GM19238 (cell line): ENCODE data around the gene ZNF600.
"Not testable (repeated sequence)": the region's sequence is repeated elsewhere in the genome, so short reads cannot be mapped to it uniquely, and the experiment has no call there.

Experiments
- DNase-seq: peaks from one replicate; pipeline ENCODE4 v3.0.0; 2011; ENCODE audit warnings: low spot score; ENCODE audit not compliant: insufficient read length

ZNF600 gene

DNA sequence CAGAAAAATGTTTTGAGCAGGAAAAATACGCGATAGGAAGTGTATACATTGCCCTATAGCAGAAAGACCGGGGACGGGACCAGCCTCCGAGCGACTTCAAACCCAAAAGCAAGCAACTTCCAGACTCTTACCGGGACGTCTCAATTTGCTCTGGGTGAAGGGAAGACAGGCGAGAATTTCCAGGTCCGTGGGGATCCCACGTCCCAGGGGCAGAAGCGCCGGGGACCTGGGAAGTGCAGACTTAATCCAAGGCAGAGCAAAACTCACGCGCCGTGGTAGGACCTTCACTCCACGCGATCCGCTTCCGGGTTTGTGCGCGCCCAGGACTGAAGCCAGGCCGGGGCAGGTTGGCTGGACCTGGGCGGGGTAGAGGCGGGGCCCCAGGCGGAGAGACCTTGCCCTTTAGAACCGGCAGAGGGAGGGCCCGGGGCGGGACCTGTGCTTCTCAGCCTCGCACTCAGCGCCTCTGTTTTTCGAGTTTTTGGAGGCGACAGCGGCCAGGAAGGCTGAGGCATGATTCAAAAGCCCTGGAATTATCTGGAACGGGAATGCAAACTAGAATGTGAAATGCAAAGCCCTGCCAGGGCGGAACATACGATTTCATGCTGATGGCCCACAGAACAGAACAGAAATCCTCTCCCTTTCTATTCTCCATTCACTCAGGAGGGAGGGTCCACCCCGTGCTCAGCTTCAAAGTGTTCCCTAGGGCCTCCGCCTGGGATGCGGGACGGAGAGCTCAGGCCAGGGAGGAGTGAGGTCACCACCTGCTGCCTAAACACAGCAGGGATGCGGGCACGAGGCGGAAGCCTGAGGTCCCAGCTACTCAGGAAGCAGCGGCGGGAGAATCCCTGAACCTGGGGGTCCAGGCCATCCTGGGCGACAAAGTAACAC is at the start of gene ZNF600:
ZNF600 (minus strand) TSS at position 328 of the 891 bp plus-strand sequence. CDS start 7,903 bp downstream, outside the sequence.
- DNase-seq = peak; percentile 40

DNA sequence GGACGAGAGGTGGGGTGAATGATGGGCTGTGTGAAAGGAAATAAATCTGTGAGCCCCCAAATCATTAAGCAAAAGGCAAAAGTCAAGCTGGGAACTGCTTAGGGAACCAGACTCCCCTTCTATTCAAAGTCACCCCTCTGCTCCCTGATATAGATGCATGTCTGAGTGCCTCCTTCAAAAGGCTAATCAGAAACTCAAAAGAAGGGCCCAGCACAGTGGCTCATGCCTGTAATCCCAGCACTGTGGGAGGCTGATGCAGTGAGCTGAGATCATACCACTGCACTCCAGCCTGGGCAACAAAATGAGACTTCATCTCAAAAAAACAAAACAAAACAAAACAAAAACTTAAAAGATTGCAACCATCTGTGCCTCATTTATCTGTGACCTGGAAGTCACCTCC is 47.7 kb upstream of the ZNF600 start:
- DNase-seq = not testable (repeated sequence)

DNA sequence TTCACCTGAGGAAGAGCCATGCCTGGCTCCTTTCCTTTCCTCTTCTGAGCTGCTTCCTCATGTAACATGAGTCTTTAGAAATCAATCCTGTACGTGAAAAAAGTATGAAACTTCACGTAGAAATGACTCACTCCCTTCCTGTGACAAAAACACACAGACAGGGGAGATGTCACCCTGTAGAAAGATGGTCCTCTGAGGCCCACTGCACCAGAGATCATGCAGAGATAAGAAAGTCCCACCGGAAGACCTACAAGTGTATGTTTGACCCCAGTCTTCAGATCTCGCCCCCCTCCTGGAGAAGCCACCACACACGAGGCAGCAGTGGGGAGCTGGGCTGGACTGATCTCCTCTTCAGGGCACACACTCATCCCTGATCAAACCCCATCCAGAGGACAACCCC is 47.0 kb upstream of the ZNF600 start:
- DNase-seq = not testable (repeated sequence)

- not testable (repeated sequence) for DNase-seq
These were observed 43.3 kb upstream of the ZNF600 start for GRCh38 chr19:52829866-52830265.

DNA sequence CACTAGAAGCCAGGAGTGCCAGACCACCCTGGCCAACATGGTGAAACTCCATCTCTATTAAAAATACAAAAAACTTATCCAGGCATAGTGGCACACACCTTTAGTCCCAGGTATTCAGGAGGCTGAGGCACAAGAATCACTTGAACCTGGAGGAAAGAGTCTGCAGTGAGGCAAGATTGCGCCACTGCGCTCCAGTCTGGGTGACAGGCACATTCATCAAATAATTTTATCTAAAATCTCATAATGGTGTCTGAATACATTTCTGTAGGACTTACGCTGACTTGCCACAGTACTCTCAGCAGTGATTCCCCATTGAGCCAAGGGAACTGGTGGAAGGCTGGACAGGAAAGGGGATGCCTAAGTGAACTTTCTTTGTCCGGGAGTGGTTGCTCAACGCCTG is 39.2 kb upstream of the ZNF600 start:
- no peak for DNase-seq

DNA sequence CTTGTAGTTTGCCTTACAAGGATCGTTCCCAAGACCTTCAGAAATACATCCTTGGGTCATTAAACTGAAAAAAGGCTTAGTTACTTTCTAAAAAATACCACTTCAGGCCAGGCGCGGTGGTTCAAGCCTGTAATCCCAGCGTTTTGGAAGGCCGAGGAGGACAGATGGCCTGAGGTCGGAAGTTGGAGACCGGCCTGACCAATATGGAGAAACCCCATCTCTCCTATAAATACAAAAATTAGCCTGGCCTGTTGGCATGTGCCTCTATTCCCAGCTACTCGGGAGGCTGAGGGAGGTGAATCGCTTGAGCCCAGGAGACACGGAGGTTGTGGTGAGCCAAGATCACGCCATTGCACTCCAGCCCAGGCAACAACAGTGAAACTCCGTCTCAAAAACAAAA is 37.1 kb upstream of the ZNF600 start:
- DNase-seq = no peak

GRCh38 chr19:52821204-52821960 is 34.8 kb upstream of the ZNF600 start, which contains the start of gene ZNF28:
TSS of gene ZNF28 (minus strand) at chr19:52821633. CDS start at chr19:52817958, 3,675 bp downstream.
- DNase-seq = not testable (repeated sequence)

- DNase-seq = not testable (repeated sequence)
These were observed 34.0 kb upstream of the ZNF600 start for GRCh38 chr19:52820472-52821203.

DNA sequence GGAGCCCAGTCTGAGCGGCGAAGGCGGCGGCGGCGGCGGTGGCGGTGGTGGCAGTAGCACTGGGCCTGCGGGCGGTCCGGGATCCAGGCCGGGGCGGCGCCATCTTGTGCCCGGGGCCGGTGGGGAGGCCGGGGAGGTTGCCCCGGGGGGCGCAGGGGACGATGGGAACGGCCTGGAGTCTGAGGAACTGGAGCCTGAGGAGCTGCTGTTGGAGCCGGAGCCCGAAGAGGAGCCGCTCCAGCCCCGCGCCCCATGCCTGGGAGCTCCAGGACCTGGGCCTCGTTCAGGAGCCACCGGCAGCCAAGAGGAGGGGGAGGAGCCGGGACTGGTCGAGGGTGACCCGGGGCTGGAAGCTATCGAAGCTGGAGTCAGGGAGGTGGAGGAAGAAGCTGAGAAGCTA is 23.2 kb upstream of the ZNF600 start:
- DNase-seq = no peak

GRCh38 chr19:52799950-52800640 is 13.5 kb upstream of the ZNF600 start:
- not testable (repeated sequence) for DNase-seq

GRCh38 chr19:52789440-52789839 is 2.8 kb upstream of the ZNF600 start:
- no peak for DNase-seq

GRCh38 chr19:52786078-52786463 is 520 bp downstream of the ZNF600 start:
- DNase-seq = no peak

GRCh38 chr19:52785506-52785905 is 1.1 kb downstream of the ZNF600 start:
- no peak for DNase-seq

DNA sequence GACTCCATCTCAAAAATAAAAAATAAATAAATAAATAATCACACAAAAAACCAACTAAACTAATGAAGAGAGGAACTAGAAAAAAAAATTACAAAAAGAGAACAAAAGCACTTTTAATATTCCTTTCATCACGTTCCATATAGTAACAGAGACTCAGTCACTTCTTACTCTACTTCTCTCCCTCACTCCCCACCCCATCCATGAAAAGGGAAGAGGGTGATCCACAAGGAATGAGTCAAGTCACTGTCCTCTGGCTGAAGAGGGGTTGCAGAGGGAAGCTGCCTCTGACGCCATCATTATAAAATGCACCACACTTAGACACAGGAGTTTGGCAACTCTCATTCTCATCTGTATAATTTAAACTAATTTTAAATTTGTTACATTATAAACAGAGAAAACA is 3.7 kb downstream of the ZNF600 start:
- DNase-seq = not testable (repeated sequence)

- no peak for DNase-seq
These were observed 7.8 kb downstream of the ZNF600 start for GRCh38 chr19:52778811-52779210.

GRCh38 chr19:52756447-52756846 is 30.1 kb downstream of the ZNF600 start:
- not testable (repeated sequence) for DNase-seq

- no peak for DNase-seq
These were observed 36.8 kb downstream of the ZNF600 start for GRCh38 chr19:52749780-52750179.

GRCh38 chr19:52748336-52748950 is 38.1 kb downstream of the ZNF600 start:
- no peak for DNase-seq

- DNase-seq = not testable (repeated sequence)
These were observed 40.7 kb downstream of the ZNF600 start for GRCh38 chr19:52745919-52746318.

DNA sequence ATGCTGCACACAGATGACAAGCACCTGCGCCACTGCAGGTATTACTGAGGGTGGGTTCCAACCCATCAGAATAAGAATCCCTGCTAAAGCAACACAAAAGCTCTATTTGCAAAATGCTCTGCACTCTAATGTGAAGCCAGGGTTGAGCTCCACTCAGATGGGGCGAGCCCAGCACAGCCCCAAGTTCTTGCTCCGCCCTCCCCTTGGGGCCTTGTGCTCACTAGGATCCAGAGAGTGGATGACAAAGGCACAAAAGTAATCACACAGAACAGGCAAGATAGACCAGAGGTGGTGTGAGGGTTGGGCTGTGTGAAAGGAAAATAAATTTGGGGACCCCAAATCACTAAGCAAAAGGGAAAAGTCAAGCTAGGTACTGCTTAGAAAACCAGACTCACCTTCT is 43.5 kb downstream of the ZNF600 start:
- DNase-seq = no peak
